Measurements from ENCODE around the gene KIDINS220.

DNA sequence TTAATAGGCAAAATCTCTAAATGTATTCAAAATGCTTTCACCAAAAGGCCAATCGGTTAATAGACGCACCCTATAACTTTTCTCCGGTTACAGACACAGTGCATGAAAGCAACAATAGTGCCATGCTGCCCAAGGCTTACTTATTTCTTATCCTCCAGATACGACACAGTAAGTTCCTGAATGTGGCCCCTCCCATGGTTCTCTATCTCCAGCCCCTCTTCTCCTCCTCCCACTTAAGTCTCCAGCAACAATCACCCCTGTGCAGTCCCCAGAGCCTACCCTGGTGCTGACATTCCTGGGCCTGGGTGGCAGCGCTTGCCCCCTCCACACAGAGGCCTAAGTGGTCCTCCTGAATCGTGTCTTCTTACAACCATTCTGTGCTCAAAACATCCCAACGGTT, 3.6 kb downstream of the KIDINS220 start:
- TF ChIP-seq, protein P1, sequence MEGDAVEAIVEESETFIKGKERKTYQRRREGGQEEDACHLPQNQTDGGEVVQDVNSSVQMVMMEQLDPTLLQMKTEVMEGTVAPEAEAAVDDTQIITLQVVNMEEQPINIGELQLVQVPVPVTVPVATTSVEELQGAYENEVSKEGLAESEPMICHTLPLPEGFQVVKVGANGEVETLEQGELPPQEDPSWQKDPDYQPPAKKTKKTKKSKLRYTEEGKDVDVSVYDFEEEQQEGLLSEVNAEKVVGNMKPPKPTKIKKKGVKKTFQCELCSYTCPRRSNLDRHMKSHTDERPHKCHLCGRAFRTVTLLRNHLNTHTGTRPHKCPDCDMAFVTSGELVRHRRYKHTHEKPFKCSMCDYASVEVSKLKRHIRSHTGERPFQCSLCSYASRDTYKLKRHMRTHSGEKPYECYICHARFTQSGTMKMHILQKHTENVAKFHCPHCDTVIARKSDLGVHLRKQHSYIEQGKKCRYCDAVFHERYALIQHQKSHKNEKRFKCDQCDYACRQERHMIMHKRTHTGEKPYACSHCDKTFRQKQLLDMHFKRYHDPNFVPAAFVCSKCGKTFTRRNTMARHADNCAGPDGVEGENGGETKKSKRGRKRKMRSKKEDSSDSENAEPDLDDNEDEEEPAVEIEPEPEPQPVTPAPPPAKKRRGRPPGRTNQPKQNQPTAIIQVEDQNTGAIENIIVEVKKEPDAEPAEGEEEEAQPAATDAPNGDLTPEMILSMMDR (conservative IDR thresholded peaks at IDR 0.05 in 1 of 2, IDR thresholded peaks at IDR 0.05 in 1 of 2; ENCODE audit: low read depth in 1 of 2, low read length in 2 of 2), result no peak
- no peak for TF ChIP-seq EZH2 (IDR thresholded peaks at IDR 0.05; ENCODE audit: low read length, missing control alignments)
